HG03135 (cell line): Measurements from ENCODE around the gene RALGAPA1.
"Not testable (repeated sequence)": the region's sequence is repeated elsewhere in the genome, so short reads cannot be mapped to it uniquely, and the experiment has no call there.

Experiments
- ATAC-seq: cut with Tn5 transposase; IDR thresholded peaks from one replicate; pipeline ENCODE4 v1.9.1; 2021; ENCODE audit warnings: mild to moderate bottlenecking, moderate library complexity; ENCODE audit not compliant: unreplicated experiment

The RALGAPA1 gene

GRCh38 chr14:35632271-35632670 lies 176.8 kb downstream of the RALGAPA1 start:
- no peak for ATAC-seq

- no peak for ATAC-seq
Measured at GRCh38 chr14:35631071-35631805, 177.9 kb downstream of the RALGAPA1 start.

- no peak for ATAC-seq
Measured at GRCh38 chr14:35628989-35629388, 180.1 kb downstream of the RALGAPA1 start.

GRCh38 chr14:35626947-35627346 lies 182.1 kb downstream of the RALGAPA1 start:
- not testable (repeated sequence) for ATAC-seq

- not testable (repeated sequence) for ATAC-seq
Measured at GRCh38 chr14:35621996-35622395, 187.1 kb downstream of the RALGAPA1 start.

GRCh38 chr14:35619998-35620397 lies 189.1 kb downstream of the RALGAPA1 start:
- ATAC-seq = not testable (repeated sequence)

- ATAC-seq = not testable (repeated sequence)
Measured at GRCh38 chr14:35619461-35619860, 189.6 kb downstream of the RALGAPA1 start.

- no peak for ATAC-seq
Measured at GRCh38 chr14:35617500-35617899, 191.6 kb downstream of the RALGAPA1 start.

GRCh38 chr14:35607380-35607779 lies 201.7 kb downstream of the RALGAPA1 start:
- no peak for ATAC-seq

GRCh38 chr14:35600253-35600652 lies 208.8 kb downstream of the RALGAPA1 start:
- ATAC-seq = no peak

GRCh38 chr14:35594616-35595015 lies 214.5 kb downstream of the RALGAPA1 start:
- no peak for ATAC-seq

GRCh38 chr14:35587373-35587772 lies 221.7 kb downstream of the RALGAPA1 start:
- not testable (repeated sequence) for ATAC-seq

GRCh38 chr14:35578639-35579038 lies 230.5 kb downstream of the RALGAPA1 start:
- ATAC-seq = no peak

- ATAC-seq = no peak
Measured at GRCh38 chr14:35578135-35578534, 231.0 kb downstream of the RALGAPA1 start.

GRCh38 chr14:35576856-35577255 lies 232.2 kb downstream of the RALGAPA1 start:
- no peak for ATAC-seq

GRCh38 chr14:35576260-35576659 lies 232.8 kb downstream of the RALGAPA1 start:
- no peak for ATAC-seq

- no peak for ATAC-seq
Measured at GRCh38 chr14:35573911-35574310, 235.2 kb downstream of the RALGAPA1 start.

GRCh38 chr14:35571598-35571997 lies 237.5 kb downstream of the RALGAPA1 start:
- ATAC-seq = no peak

GRCh38 chr14:35565871-35566464 lies 243.1 kb downstream of the RALGAPA1 start:
- ATAC-seq = no peak

- no peak for ATAC-seq
Measured at GRCh38 chr14:35558680-35559079, 250.4 kb downstream of the RALGAPA1 start.

GRCh38 chr14:35557221-35557747 lies 251.8 kb downstream of the RALGAPA1 start:
- no peak for ATAC-seq

- no peak for ATAC-seq
Measured at GRCh38 chr14:35556548-35556947, 252.5 kb downstream of the RALGAPA1 start.
